Activated T-helper 2 cell treated with anti-CD3 and anti-CD28 coated beads, Interferon-gamma antibody, Interleukin-2, Interleukin-4, amounts not matched to agents 10 μg/mL and 5 μg/mL and 100 μg/mL, durations not matched to agents 14 hours and 24 hours and 36 hours (primary cell): ENCODE data around the gene TEF. TPM values are rescaled to one million over a fixed set of nuclear protein-coding genes. Genes with fewer than 3 reads are reported as not detected.

ENCODE experiments used
- DNase-seq: peaks from one replicate; pipeline ENCODE4 v3.0.0; 2021; ENCODE audit warnings: low spot score
- H3K27ac Mint-ChIP-seq: one replicate; pipeline ENCODE4 v1.8.0; 2021; ENCODE audit warnings: mixed read lengths
- H3K27me3 Mint-ChIP-seq: one replicate; pipeline ENCODE4 v1.8.0; 2021; ENCODE audit warnings: low read depth, mixed read lengths
- H3K36me3 Mint-ChIP-seq: one replicate; pipeline ENCODE4 v1.8.0; 2021; ENCODE audit warnings: low read depth, mixed read lengths
- H3K4me1 Mint-ChIP-seq: one replicate; pipeline ENCODE4 v1.8.0; 2021; ENCODE audit warnings: low read depth, mixed read lengths
- H3K4me3 Mint-ChIP-seq: one replicate; pipeline ENCODE4 v1.8.0; 2021; ENCODE audit warnings: low read depth, mild to moderate bottlenecking, moderate library complexity, mixed read lengths
- H3K9me3 Mint-ChIP-seq: one replicate; pipeline ENCODE4 v1.8.0; 2021; ENCODE audit warnings: mixed read lengths
- intact Hi-C: fragments of 100-400 bp; cut with micrococcal nuclease; formaldehyde crosslinking; loops from one replicate; pipeline ENCODE4 v1.15.1; 2023
- total RNA-seq: library from RNA; stranded (reverse); gene quantifications from 2 replicates; pipeline ENCODE4 v1.2.3, GENCODE V29; 2022

The TEF gene
- total RNA-seq: 1.7 and 1.9 TPM in 2 replicates

GRCh38 chr22:41381329-41382097 lies at the start of gene TEF:
TSS of gene TEF (plus strand) at chr22:41381942. CDS start at chr22:41382045, 103 bp downstream.
- intact Hi-C loops: loop anchor here (1.0 to 2.0 kb wide), 2 partner anchors 87 to 95 kb away; partner anchors contain the start of genes PHF5A and RANGAP1
- H3K9me3 Mint-ChIP-seq: no peaks in the 10 kb centered on the region
- peaks cover 6% of the 10 kb centered on the region for H3K4me1 Mint-ChIP-seq
- H3K4me3 Mint-ChIP-seq: peak within 1 kb of the TSS; percentile 87
- peaks cover 4% of the 10 kb centered on the region for H3K27me3 Mint-ChIP-seq
- peak; percentile 97 for DNase-seq
- no peaks in the 10 kb centered on the region for H3K36me3 Mint-ChIP-seq
- H3K27ac Mint-ChIP-seq: peak within 1 kb of the TSS; percentile 91

- Mint-ChIP-seq H3K27ac (no peak overlapping the region), H3K4me1 (peaks cover 2% of the 10 kb centered on the region), H3K9me3 (no peaks in the 10 kb centered on the region), H3K36me3 (peaks cover 48% of the 10 kb centered on the region), H3K27me3 (no peaks in the 10 kb centered on the region), H3K4me3 (no peak overlapping the region)
- intact Hi-C loops: no loop called here
- DNase-seq: no peak
These were observed 49.4 kb upstream of the TEF start for GRCh38 chr22:41332217-41332939.

DNA sequence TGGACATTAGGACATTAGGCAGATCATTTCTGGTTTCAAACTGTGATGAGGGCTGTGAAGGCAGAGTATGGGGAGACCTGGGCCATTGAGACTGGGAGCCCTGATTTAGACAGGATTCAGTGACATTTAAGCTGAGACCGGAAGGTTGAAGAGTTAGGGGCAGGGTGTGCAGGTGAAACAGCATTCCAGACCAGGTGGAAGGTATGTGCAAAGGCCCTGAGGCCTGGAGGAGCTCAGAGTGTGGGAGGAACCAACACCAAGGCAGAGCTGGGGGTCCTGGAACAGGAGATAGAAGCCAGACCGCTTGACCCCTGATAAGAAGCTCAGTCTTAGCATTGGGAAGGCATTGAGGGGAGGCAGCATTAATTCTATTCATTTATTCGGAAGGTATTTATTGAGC lies 47.9 kb upstream of the TEF start:
- H3K36me3 Mint-ChIP-seq: peaks cover 39% of the 10 kb centered on the region
- no peaks in the 10 kb centered on the region for H3K9me3 Mint-ChIP-seq
- peaks cover 2% of the 10 kb centered on the region for H3K4me1 Mint-ChIP-seq
- no peak overlapping the region for H3K4me3 Mint-ChIP-seq
- intact Hi-C loops: no loop called here
- no peak for DNase-seq
- H3K27ac Mint-ChIP-seq: no peak overlapping the region
- no peaks in the 10 kb centered on the region for H3K27me3 Mint-ChIP-seq

GRCh38 chr22:41334215-41334614 lies 47.5 kb upstream of the TEF start:
- Mint-ChIP-seq H3K9me3 (no peaks in the 10 kb centered on the region), H3K36me3 (peaks cover 42% of the 10 kb centered on the region), H3K4me1 (peaks cover 2% of the 10 kb centered on the region), H3K27me3 (no peaks in the 10 kb centered on the region), H3K4me3 (no peak overlapping the region), H3K27ac (no peak overlapping the region)
- intact Hi-C loops: no loop called here
- DNase-seq: no peak

- H3K27me3 Mint-ChIP-seq: no peaks in the 10 kb centered on the region
- intact Hi-C loops: no loop called here
These were observed 46.6 kb upstream of the TEF start for GRCh38 chr22:41334951-41335635.

DNA sequence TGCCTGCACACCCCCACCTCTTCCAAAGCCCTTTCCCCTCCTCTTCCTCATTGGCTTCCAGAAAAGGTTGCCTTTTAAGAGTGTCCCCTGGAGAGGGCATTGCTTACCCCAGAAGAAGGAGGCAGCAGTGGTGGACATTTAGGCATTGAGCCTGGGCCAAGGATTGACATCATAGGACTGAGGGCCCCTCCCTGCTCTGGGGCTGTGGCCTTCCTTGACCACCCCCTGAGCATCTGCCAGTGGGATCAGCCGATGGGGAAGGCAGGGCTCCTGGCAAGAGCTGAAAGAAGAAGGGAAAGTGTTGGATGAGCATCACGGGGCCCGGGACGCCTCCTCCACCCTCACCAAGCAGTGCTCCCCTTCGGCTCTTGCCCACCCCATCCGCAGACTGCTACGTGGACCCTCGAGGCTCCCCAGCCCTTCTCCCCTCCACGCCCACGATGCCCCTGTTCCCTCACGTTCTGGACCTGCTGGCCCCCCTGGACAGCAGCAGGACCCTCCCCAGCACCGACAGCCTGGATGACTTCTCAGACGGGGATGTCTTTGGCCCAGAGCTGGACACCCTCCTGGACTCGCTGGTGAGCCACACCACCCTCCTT lies 43.0 kb upstream of the TEF start:
- peaks cover 2% of the 10 kb centered on the region for H3K4me1 Mint-ChIP-seq
- H3K27ac Mint-ChIP-seq: no peak overlapping the region
- H3K27me3 Mint-ChIP-seq: no peaks in the 10 kb centered on the region
- H3K36me3 Mint-ChIP-seq: peaks cover 39% of the 10 kb centered on the region
- intact Hi-C loops: no loop called here
- no peaks in the 10 kb centered on the region for H3K9me3 Mint-ChIP-seq
- no peak for DNase-seq
- no peak overlapping the region for H3K4me3 Mint-ChIP-seq

More at GRCh38 chr22:41334951-41335635, 46.6 kb upstream of the TEF start:
- no peak for DNase-seq
- Mint-ChIP-seq H3K4me1 (peaks cover 2% of the 10 kb centered on the region), H3K27ac (peak overlapping the region; percentile 29), H3K4me3 (no peak overlapping the region), H3K9me3 (no peaks in the 10 kb centered on the region), H3K36me3 (peaks cover 41% of the 10 kb centered on the region)

DNA sequence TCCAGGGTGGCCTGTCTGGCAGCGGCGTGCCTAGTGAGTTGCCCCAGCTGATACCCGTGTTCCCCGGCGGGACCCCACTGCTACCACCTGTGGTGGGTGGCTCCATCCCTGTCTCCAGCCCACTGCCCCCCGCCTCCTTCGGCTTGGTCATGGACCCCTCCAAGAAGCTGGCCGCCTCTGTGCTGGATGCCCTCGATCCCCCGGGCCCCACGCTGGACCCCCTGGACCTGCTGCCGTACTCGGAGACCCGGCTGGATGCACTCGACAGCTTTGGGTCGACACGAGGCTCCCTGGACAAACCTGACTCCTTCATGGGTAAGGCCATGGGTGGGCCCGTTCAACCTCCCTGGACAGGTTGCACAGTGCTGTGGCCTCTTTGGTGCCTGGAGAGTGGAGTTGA lies 41.9 kb upstream of the TEF start:
- DNase-seq: no peak
- no peak overlapping the region for H3K4me3 Mint-ChIP-seq

GRCh38 chr22:41340357-41340756 lies 41.4 kb upstream of the TEF start:
- no peak for DNase-seq
- Mint-ChIP-seq H3K4me1 (peaks cover 2% of the 10 kb centered on the region), H3K9me3 (no peaks in the 10 kb centered on the region), H3K27ac (no peak overlapping the region), H3K27me3 (no peaks in the 10 kb centered on the region), H3K36me3 (peaks cover 45% of the 10 kb centered on the region), H3K4me3 (no peak overlapping the region)
- intact Hi-C loops: no loop called here

More for the DNA sequence above, 41.9 kb upstream of the TEF start:
- Mint-ChIP-seq H3K27me3 (no peaks in the 10 kb centered on the region), H3K9me3 (no peaks in the 10 kb centered on the region), H3K36me3 (peaks cover 45% of the 10 kb centered on the region), H3K27ac (no peak overlapping the region), H3K4me1 (peaks cover 2% of the 10 kb centered on the region)
- intact Hi-C loops: no loop called here

- H3K9me3 Mint-ChIP-seq: no peaks in the 10 kb centered on the region
- H3K4me1 Mint-ChIP-seq: no peaks in the 10 kb centered on the region
- DNase-seq: no peak
- no peaks in the 10 kb centered on the region for H3K27me3 Mint-ChIP-seq
- no peak overlapping the region for H3K27ac Mint-ChIP-seq
- H3K36me3 Mint-ChIP-seq: peaks cover 39% of the 10 kb centered on the region
- intact Hi-C loops: no loop called here
- no peak overlapping the region for H3K4me3 Mint-ChIP-seq
These were observed 40.7 kb upstream of the TEF start for GRCh38 chr22:41341012-41341411.

GRCh38 chr22:41341990-41342389 lies 39.8 kb upstream of the TEF start:
- H3K4me3 Mint-ChIP-seq: no peak overlapping the region
- intact Hi-C loops: no loop called here
- peak overlapping the region; percentile 38 for H3K27ac Mint-ChIP-seq
- DNase-seq: no peak
- peaks cover 42% of the 10 kb centered on the region for H3K36me3 Mint-ChIP-seq
- no peaks in the 10 kb centered on the region for H3K27me3 Mint-ChIP-seq
- H3K4me1 Mint-ChIP-seq: no peaks in the 10 kb centered on the region
- no peaks in the 10 kb centered on the region for H3K9me3 Mint-ChIP-seq

- no peaks in the 10 kb centered on the region for H3K4me1 Mint-ChIP-seq
- intact Hi-C loops: no loop called here
- H3K27me3 Mint-ChIP-seq: no peaks in the 10 kb centered on the region
- DNase-seq: no peak
- no peak overlapping the region for H3K4me3 Mint-ChIP-seq
- no peak overlapping the region for H3K27ac Mint-ChIP-seq
- peaks cover 50% of the 10 kb centered on the region for H3K36me3 Mint-ChIP-seq
- no peaks in the 10 kb centered on the region for H3K9me3 Mint-ChIP-seq
These were observed 38.4 kb upstream of the TEF start for GRCh38 chr22:41343300-41343699.

GRCh38 chr22:41343717-41344116 lies 38.0 kb upstream of the TEF start:
- Mint-ChIP-seq H3K4me3 (no peak overlapping the region), H3K27me3 (no peaks in the 10 kb centered on the region), H3K36me3 (peaks cover 48% of the 10 kb centered on the region), H3K9me3 (no peaks in the 10 kb centered on the region), H3K4me1 (no peaks in the 10 kb centered on the region), H3K27ac (no peak overlapping the region)
- no peak for DNase-seq
- intact Hi-C loops: no loop called here
